Smooth muscle cell (in vitro differentiated cells): ENCODE data around the gene LYRM7. TPM values are rescaled to one million over a fixed set of nuclear protein-coding genes. Genes with fewer than 3 reads are reported as not detected.

Experiments
- DNase-seq: peaks from one replicate; lab custom pipeline; 2025; ENCODE audit not compliant: unreplicated experiment; lab: John Stamatoyannopoulos, UW
- H2AFZ ChIP-seq: fragments of 200-600 bp; sonication (generic); 2 replicates; pipeline ENCODE4 v1.6.0; 2016; ENCODE audit warnings: antibody characterized with exemption, low read depth, mild to moderate bottlenecking
- H3F3A ChIP-seq: fragments of 200-600 bp; sonication (generic); 2 replicates; pipeline ENCODE4 v1.6.0; 2017; ENCODE audit warnings: antibody characterized with exemption, low read depth
- H3K27ac ChIP-seq: fragments of 200-600 bp; sonication (generic); 2 replicates; pipeline ENCODE4 v1.5.1; 2016; ENCODE audit warnings: low read depth, mild to moderate bottlenecking
- H3K27me3 ChIP-seq: fragments of 200-600 bp; sonication (generic); 2 replicates; pipeline ENCODE4 v1.6.1; 2016; ENCODE audit warnings: low read depth, mild to moderate bottlenecking
- H3K36me3 ChIP-seq: fragments of 200-600 bp; sonication (generic); 2 replicates; pipeline ENCODE4 v1.5.1; 2016; ENCODE audit warnings: low read depth
- H3K4me1 ChIP-seq: fragments of 200-600 bp; sonication (generic); 2 replicates; pipeline ENCODE4 v1.5.1; 2016; ENCODE audit warnings: low read depth
- H3K4me2 ChIP-seq: fragments of 200-600 bp; sonication (generic); 2 replicates; pipeline ENCODE4 v1.6.0; 2016; ENCODE audit warnings: mild to moderate bottlenecking
- H3K4me3 ChIP-seq: fragments of 200-600 bp; sonication (generic); 2 replicates; pipeline ENCODE4 v1.5.1; 2016; ENCODE audit warnings: mild to moderate bottlenecking
- H3K79me2 ChIP-seq: fragments of 200-600 bp; sonication (generic); 2 replicates; pipeline ENCODE4 v1.6.0; 2016; ENCODE audit warnings: low read depth, mild to moderate bottlenecking
- H3K9ac ChIP-seq: fragments of 200-600 bp; sonication (generic); 2 replicates; pipeline ENCODE4 v1.6.0; 2016; ENCODE audit warnings: low read depth
- H3K9me3 ChIP-seq: fragments of 200-600 bp; sonication (generic); replicated peaks from 2 replicates; pipeline ENCODE4 v1.5.1; 2016; ENCODE audit warnings: low read depth
- H4K20me1 ChIP-seq: fragments of 200-600 bp; sonication (generic); 2 replicates; pipeline ENCODE4 v1.6.0; 2016; ENCODE audit warnings: low read depth
- WGBS: methylation state at CpG from one replicate; pipeline ENCODE4 v1.1.7; 2016; ENCODE audit warnings: low lambda C conversion rate; 5-methylcytosine and 5-hydroxymethylcytosine counted together
- polyA plus RNA-seq: library from polyadenylated mRNA; unstranded; fragments of >200 nt; fragmentation: Nextera tagmentation; extraction: Ambion mirVana; gene quantifications from 2 replicates; pipeline ENCODE4 v1.2.1, GENCODE V29; 2016
- total RNA-seq: library from RNA; depleted of rRNA; stranded (reverse); fragments of >200 nt; gene quantifications from 2 replicates; pipeline ENCODE4 v1.2.3, GENCODE V29; 2014
- TF ChIP-seq, protein P1 (sequence below): fragments of 200-600 bp; sonication (generic); IDR thresholded peaks from 2 replicates; pipeline ENCODE4 v1.5.1; 2017; ENCODE audit warnings: borderline replicate concordance, mild to moderate bottlenecking, antibody characterized with exemption; ENCODE audit not compliant: insufficient read depth, poor library complexity, severe bottlenecking

The LYRM7 gene
- total and polyA plus RNA-seq, 2 experiments from 2014 or later: 6.7 to 11.5 TPM

DNA sequence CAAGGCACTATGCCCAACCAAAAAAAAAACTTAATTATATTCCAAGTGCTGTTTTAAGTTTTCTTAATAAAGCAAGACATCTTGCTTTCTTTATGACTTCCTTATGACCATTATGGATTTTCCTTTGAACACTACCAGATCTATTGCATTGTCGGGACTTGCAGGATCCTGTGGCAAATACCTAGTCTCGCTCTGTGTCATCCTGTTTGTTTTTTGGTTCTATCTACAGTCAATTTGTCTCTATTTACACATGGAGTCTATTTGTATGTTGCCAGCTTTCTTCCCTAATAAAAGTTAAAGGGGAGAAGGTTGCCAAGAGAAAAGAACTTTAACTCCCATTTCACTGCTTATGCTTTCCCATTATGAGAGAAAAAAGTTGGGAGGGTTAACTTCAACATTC is 10.6 kb upstream of the LYRM7 start:
- Histone ChIP-seq H4K20me1 (no peaks in the 10 kb centered on the region), H2AFZ (no peak overlapping the region), H3K4me1 (peaks cover 11% of the 10 kb centered on the region), H3K4me3 (no peak overlapping the region), H3K79me2 (peaks cover 35% of the 10 kb centered on the region), H3K27ac (no peak overlapping the region), H3K4me2 (no peak overlapping the region), H3K9ac (no peak overlapping the region), H3K36me3 (peaks cover 19% of the 10 kb centered on the region), H3K27me3 (no peaks in the 10 kb centered on the region), H3F3A (no peaks in the 10 kb centered on the region), H3K9me3 (no peaks in the 10 kb centered on the region)
- TF ChIP-seq, protein P1, sequence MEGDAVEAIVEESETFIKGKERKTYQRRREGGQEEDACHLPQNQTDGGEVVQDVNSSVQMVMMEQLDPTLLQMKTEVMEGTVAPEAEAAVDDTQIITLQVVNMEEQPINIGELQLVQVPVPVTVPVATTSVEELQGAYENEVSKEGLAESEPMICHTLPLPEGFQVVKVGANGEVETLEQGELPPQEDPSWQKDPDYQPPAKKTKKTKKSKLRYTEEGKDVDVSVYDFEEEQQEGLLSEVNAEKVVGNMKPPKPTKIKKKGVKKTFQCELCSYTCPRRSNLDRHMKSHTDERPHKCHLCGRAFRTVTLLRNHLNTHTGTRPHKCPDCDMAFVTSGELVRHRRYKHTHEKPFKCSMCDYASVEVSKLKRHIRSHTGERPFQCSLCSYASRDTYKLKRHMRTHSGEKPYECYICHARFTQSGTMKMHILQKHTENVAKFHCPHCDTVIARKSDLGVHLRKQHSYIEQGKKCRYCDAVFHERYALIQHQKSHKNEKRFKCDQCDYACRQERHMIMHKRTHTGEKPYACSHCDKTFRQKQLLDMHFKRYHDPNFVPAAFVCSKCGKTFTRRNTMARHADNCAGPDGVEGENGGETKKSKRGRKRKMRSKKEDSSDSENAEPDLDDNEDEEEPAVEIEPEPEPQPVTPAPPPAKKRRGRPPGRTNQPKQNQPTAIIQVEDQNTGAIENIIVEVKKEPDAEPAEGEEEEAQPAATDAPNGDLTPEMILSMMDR: no peak
- DNase-seq: no peak
- 99% methylated on average over 2 of the region's 2 CpGs for WGBS

DNA sequence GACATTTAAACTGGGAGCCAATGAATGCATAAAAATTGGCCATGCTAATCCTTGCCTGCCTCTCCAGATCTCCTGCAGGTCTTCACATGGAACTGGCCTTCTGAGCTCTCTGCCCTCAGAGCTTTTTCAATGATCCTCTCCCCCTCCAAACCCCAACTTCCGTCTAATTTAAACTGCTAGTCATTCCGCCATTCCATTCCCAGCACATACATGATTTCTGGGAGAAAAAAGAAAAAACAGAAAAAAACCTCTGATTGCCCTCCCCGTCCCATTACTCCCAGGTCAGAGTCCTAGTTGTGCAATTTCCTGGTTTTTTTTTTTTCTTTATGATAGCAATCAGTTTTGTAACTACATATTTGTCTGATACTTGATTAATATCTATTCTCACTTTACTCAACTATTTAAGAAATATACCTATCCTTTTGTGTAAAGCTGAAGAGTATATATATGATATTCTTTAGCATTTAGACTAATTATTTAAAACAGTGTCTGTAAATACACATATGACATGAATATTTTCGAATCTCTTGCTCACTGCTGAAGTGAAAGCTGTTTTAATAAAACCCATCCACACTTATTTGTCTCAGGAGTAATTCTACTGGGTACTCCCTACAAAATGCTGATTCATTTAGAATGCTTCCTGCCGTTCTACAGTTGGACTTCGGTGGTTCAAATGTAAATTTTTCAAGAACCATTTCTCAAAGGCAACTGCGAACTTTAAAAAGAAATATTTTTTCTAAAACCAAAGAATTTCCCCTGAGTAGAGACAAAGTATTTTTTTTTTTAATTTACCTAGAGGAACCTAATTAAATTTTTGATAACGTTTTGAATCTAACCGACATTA is 7.2 kb upstream of the LYRM7 start:
- H3K4me1 ChIP-seq: peaks cover 15% of the 10 kb centered on the region
- peak overlapping the region; percentile 68 for H3K9ac ChIP-seq
- H3K36me3 ChIP-seq: peaks cover 19% of the 10 kb centered on the region
- TF ChIP-seq, protein P1: no peak
- no peaks in the 10 kb centered on the region for H3K9me3 ChIP-seq
- H3K4me3 ChIP-seq: peak overlapping the region; percentile 88
- no peaks in the 10 kb centered on the region for H4K20me1 ChIP-seq
- H3F3A ChIP-seq: no peaks in the 10 kb centered on the region
- peak overlapping the region; percentile 95 for H2AFZ ChIP-seq
- H3K4me2 ChIP-seq: peak overlapping the region; percentile 99
- H3K27ac ChIP-seq: peak overlapping the region; percentile 64
- H3K27me3 ChIP-seq: no peaks in the 10 kb centered on the region
- peaks cover 35% of the 10 kb centered on the region for H3K79me2 ChIP-seq
- no peak for DNase-seq
- WGBS: 26% methylated on average over 9 of the region's 9 CpGs

DNA sequence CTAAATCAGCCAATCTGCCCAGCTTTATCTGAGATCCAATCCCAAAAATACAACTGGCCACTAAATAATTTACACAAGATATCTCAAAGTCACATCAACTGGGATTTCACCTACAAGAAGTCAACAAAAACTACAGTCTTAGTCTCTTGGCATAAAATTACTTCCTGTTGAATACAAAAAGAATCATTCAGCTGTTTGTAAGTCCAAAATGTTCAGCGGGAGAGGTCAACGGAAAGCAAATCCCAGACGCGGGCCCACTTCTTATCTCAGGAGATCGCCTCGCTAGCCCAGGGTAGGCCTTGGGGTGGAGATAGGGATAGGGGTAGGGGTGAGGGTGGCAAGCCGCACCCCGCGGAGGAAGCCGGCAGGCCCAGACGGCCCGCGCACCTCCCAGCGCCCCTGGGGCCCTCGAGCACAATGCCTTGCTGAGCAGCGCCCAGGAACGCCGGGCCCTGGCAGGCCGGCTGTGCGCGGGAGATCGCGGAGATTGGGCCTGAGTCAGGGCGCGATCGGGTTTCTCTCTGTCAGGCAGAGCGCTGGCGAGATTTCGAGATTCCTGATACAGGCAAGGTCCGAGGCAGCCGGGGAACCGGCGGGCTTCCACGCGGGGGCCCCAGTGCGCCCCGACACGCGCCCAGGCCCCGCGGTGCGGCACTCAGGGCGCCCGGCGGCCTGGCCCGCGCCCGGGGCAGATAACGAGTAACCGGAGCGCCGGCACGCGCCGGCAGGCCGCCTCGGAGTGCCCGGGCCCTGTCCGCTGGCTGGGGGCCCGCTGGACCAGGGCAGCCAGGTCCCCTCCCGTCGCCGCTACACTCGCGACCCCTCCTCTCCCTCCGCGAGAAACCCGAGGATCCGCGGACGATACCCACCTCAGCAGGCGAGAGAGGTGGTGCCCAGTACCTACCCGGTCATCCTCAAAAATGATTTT is 6.3 kb upstream of the LYRM7 start:
- H3K27me3 ChIP-seq: no peaks in the 10 kb centered on the region
- no peaks in the 10 kb centered on the region for H3K9me3 ChIP-seq
- H3K36me3 ChIP-seq: peaks cover 11% of the 10 kb centered on the region
- H2AFZ ChIP-seq: peak overlapping the region; percentile 95
- peaks cover 35% of the 10 kb centered on the region for H3K79me2 ChIP-seq
- H3K27ac ChIP-seq: peak overlapping the region; percentile 64
- H3F3A ChIP-seq: no peaks in the 10 kb centered on the region
- peak overlapping the region; percentile 88 for H3K4me3 ChIP-seq
- no peaks in the 10 kb centered on the region for H4K20me1 ChIP-seq
- H3K4me2 ChIP-seq: peak overlapping the region; percentile 99
- under 1% methylated on average over 66 of the region's 73 CpGs for WGBS
- H3K4me1 ChIP-seq: peaks cover 15% of the 10 kb centered on the region
- TF ChIP-seq, protein P1: no peak
- H3K9ac ChIP-seq: peak overlapping the region; percentile 68
- peak; percentile 58 for DNase-seq
